ENCODE measurements around the gene INPP5D. TPM values are rescaled to one million over a fixed set of nuclear protein-coding genes. Genes with fewer than 3 reads are reported as not detected.

Gene INPP5D
- total RNA-seq, 1 donor from 2014 or later: 275 TPM

DNA sequence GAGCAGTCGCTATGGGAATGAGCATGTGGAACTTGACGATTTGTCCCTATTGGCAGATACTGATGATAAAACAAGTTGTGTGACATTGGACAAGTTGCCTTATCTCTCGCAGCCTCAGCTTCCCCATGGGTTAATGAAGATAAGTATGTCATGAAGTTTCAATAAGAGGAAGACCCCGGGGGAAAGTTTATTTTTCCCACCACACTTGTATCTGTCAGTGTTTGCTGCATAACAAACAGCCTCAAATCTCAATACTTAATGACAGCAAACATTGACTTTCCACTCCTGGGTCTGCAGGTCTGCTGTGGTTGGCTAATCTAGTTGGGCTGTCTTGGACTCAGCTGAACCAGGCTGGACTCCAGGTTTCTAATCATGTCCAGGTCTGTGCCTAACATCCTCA lies 45.8 kb downstream of the INPP5D start:
- POLR2A ChIA-PET: interaction anchor here (0.6 to 14.5 kb wide), 4 partner anchors 22 to 293 kb away, joined by 5 to 319 read pairs (median 161); partner anchors contain the start of gene INPP5D
- Mint-ChIP-seq H3K4me1 (peaks cover 88% of the 10 kb centered on the region), H3K27me3 (no peaks in the 10 kb centered on the region), H3K9me3 (no peaks in the 10 kb centered on the region), H3K36me3 (ENCODE audit: low read depth) (peaks cover 52% of the 10 kb centered on the region), H3K27ac (peak overlapping the region; percentile 44), H3K4me3 (no peak overlapping the region)
- CTCF ChIA-PET: interaction anchor here (1.7 kb wide), 1 partner anchor 52 kb away, joined by 4 read pairs; no protein-coding TSS in a partner anchor
- TF ChIP-seq, protein P1, sequence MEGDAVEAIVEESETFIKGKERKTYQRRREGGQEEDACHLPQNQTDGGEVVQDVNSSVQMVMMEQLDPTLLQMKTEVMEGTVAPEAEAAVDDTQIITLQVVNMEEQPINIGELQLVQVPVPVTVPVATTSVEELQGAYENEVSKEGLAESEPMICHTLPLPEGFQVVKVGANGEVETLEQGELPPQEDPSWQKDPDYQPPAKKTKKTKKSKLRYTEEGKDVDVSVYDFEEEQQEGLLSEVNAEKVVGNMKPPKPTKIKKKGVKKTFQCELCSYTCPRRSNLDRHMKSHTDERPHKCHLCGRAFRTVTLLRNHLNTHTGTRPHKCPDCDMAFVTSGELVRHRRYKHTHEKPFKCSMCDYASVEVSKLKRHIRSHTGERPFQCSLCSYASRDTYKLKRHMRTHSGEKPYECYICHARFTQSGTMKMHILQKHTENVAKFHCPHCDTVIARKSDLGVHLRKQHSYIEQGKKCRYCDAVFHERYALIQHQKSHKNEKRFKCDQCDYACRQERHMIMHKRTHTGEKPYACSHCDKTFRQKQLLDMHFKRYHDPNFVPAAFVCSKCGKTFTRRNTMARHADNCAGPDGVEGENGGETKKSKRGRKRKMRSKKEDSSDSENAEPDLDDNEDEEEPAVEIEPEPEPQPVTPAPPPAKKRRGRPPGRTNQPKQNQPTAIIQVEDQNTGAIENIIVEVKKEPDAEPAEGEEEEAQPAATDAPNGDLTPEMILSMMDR (IDR thresholded peaks at IDR 0.05): no peak
- DNase-seq (no peak), ATAC-seq (ENCODE audit: low read depth) (no peak)
- intact Hi-C loops (cut with micrococcal nuclease): no loop called here

DNA sequence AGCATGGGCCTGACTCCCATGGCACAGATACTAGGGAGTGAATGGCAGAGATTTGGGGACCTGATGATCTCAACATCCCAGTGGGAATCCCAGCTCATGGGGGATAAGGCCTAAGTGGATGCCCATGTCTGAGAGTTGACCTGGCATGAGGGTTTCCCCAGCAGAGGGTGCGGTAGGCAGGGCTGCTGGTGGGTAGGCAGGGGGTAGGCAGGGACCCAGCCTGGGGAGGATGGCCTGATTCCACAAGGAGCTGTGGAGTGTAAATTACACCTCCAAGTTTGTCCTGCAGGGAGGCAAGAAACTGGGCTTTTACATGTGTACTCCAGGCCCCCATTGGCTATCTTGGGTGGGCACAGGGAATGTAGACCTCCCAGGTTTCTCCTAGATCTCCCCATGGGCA lies 46.9 kb downstream of the INPP5D start:
- TF ChIP-seq, protein P1 (IDR thresholded peaks at IDR 0.05): no peak
- peaks cover 56% of the 10 kb centered on the region for H3K36me3 Mint-ChIP-seq (ENCODE audit: low read depth)
- peaks cover 87% of the 10 kb centered on the region for H3K4me1 Mint-ChIP-seq
- intact Hi-C loops (cut with micrococcal nuclease): no loop called here
- DNase-seq: no peak
- ATAC-seq (ENCODE audit: low read depth): no peak
- H3K9me3 Mint-ChIP-seq: no peaks in the 10 kb centered on the region
- ChIA-PET CTCF (interaction anchor here (1.7 kb wide), 1 partner anchor 53 kb away, joined by 4 read pairs; no protein-coding TSS in a partner anchor), POLR2A (interaction anchor here (0.6 to 14.5 kb wide), 5 partner anchors 18 to 257 kb away, joined by 3 to 319 read pairs (median 14); partner anchors contain the start of gene INPP5D)
- H3K27me3 Mint-ChIP-seq: no peaks in the 10 kb centered on the region
- peak overlapping the region; percentile 83 for H3K27ac Mint-ChIP-seq
- H3K4me3 Mint-ChIP-seq: peak overlapping the region; percentile 40

DNA sequence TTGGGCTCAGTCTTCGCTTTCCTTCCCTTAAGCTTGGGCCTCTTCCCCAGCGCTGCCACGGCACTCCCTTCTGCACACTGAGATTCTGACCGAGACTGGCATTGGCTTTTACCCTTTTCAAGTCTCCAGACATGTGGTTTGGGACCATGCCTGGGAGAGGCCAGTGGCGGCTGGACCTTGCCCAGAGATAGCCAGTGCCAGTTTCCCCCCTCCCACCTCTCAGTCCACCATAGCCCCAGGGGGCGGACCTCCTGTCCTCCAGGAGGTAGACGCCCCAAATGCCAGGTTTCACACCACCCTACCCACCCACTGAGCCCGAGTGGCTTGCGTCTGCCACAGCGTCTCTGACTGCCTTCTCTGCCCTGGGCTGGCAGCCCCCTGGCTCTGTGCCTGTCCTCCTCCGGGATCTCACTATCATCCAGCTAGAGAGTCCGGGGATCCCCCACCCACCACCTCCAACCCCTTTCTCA lies 47.7 kb downstream of the INPP5D start:
- H3K9me3 Mint-ChIP-seq: no peaks in the 10 kb centered on the region
- POLR2A ChIA-PET: interaction anchor here (0.5 to 14.5 kb wide), 6 partner anchors 8 to 46 kb away, joined by 3 to 308 read pairs (median 14); partner anchors contain the start of gene INPP5D
- DNase-seq (no peak), ATAC-seq (ENCODE audit: low read depth) (no peak)
- peak overlapping the region; percentile 45 for H3K4me3 Mint-ChIP-seq
- H3K36me3 Mint-ChIP-seq (ENCODE audit: low read depth): peaks cover 56% of the 10 kb centered on the region
- H3K27ac Mint-ChIP-seq: peak overlapping the region; percentile 83
- TF ChIP-seq, protein P1 (IDR thresholded peaks at IDR 0.05): no peak
- CTCF ChIA-PET: interaction anchor here (1.5 kb wide), 1 partner anchor 16 kb away, joined by 4 read pairs; no protein-coding TSS in a partner anchor
- H3K4me1 Mint-ChIP-seq: peaks cover 85% of the 10 kb centered on the region
- intact Hi-C loops (cut with micrococcal nuclease): loop anchor here (2.0 kb wide), 1 partner anchor 17 kb away; no protein-coding TSS in a partner anchor
- no peaks in the 10 kb centered on the region for H3K27me3 Mint-ChIP-seq

DNA sequence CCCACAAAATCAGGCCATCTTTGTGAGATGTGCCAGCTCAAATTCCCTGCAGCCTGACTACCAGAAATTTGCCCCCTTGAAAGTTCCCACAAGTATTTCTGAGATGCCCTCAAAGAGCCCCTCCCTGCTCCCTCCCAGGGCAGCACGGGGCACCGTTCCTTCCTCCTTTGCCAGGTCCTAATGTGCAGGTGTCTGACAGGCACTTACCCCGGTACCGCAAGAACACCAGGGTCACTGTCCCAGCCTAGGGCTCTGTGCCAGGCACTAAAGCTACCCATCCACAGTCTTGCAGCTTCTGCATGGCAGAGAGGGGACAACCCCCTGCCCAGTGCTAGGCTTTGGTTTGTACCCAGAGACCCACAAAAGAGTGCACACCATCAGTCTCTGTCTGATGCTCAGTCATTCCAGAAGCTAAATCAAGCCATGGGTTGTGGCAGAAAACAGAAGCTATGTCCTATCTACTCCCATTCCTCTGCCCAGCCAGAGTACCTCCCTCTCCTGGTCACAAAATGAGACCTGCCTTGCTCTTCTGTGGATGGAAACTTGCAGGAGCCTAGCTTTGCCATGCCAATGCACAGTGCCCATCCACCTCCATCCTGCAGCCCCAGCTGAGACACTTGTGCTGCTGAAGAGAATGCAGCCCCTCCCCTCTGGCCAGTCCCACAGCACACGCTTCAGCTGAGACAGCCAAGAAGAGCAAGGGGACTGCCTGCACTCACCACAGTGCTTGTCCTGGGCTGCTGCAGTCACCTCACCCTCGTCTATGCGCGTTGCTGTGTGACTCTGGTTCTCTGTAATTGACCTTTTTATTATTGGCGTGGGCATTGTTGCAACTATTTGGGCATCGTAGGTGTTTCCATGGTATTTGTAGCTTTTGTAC lies 48.7 kb downstream of the INPP5D start:
- intact Hi-C loops (cut with micrococcal nuclease): loop anchor here (1.0 to 2.0 kb wide), 2 partner anchors 9 to 16 kb away; no protein-coding TSS in a partner anchor
- Mint-ChIP-seq H3K4me1 (peaks cover 86% of the 10 kb centered on the region), H3K27ac (peak overlapping the region; percentile 83), H3K9me3 (no peaks in the 10 kb centered on the region), H3K36me3 (ENCODE audit: low read depth) (peaks cover 59% of the 10 kb centered on the region), H3K27me3 (no peaks in the 10 kb centered on the region), H3K4me3 (peak overlapping the region; percentile 45)
- DNase-seq: no peak
- CTCF ChIA-PET: interaction anchor here (1.5 kb wide), 1 partner anchor 15 kb away, joined by 4 read pairs; no protein-coding TSS in a partner anchor
- TF ChIP-seq, protein P1 (IDR thresholded peaks at IDR 0.05): no peak
- POLR2A ChIA-PET: interaction anchor here (0.5 to 14.5 kb wide), 8 partner anchors 9 to 47 kb away, joined by 3 to 308 read pairs (median 12); partner anchors contain the start of gene INPP5D
- peak; percentile 84 for ATAC-seq (ENCODE audit: low read depth)

DNA sequence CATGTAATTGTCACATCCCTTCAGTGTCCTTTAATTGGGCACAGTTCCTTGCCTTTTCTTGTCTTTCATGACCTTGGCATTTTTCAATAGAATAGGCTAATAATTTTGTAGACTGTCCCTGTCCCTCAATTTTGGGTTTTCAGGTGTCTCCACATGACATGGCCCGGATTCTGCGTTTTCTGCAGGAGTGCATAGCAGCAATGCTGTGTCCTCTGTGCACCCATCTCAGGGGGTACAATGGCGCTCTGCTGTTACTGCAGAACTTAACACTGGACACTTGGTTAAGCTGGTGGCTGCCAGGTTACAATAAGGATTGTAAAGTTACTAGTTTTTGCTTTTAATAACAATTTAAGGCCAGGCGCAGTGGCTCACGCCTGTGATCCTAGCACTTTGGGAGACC lies 51.3 kb downstream of the INPP5D start:
- intact Hi-C loops (cut with micrococcal nuclease): no loop called here
- H3K4me1 Mint-ChIP-seq: peaks cover 79% of the 10 kb centered on the region

More for the DNA sequence above, 51.3 kb downstream of the INPP5D start:
- ChIA-PET POLR2A (no interaction called here), CTCF (no interaction called here)
- DNase-seq (no peak), ATAC-seq (ENCODE audit: low read depth) (no peak)
- peak overlapping the region; percentile 2 for H3K27ac Mint-ChIP-seq
- peaks cover 58% of the 10 kb centered on the region for H3K36me3 Mint-ChIP-seq (ENCODE audit: low read depth)
- no peak overlapping the region for H3K4me3 Mint-ChIP-seq
- no peaks in the 10 kb centered on the region for H3K9me3 Mint-ChIP-seq
- TF ChIP-seq, protein P1 (IDR thresholded peaks at IDR 0.05): no peak
- no peaks in the 10 kb centered on the region for H3K27me3 Mint-ChIP-seq
